Glutamatergic neuron (in vitro differentiated cells): ENCODE results near the gene SRSF7. TPM values are rescaled to one million over a fixed set of nuclear protein-coding genes. Genes with fewer than 3 reads are reported as not detected.
"Not testable (repeated sequence)": the region's sequence is repeated elsewhere in the genome, so short reads cannot be mapped to it uniquely, and the experiment has no call there.

Experiments
- DNase-seq: peaks from one replicate; pipeline ENCODE4 v3.0.0; 2022
- H3K27ac Mint-ChIP-seq: one replicate; pipeline ENCODE4 v1.8.0; 2020; ENCODE audit warnings: mild to moderate bottlenecking, mixed read lengths, inconsistent platforms; ENCODE audit not compliant: unreplicated experiment
- H3K27me3 Mint-ChIP-seq: one replicate; pipeline ENCODE4 v1.8.0; 2020; ENCODE audit warnings: mild to moderate bottlenecking, moderate library complexity, mixed read lengths, inconsistent platforms; ENCODE audit not compliant: unreplicated experiment
- H3K36me3 Mint-ChIP-seq: one replicate; pipeline ENCODE4 v1.8.0; 2020; ENCODE audit warnings: mild to moderate bottlenecking, mixed read lengths, inconsistent platforms; ENCODE audit not compliant: unreplicated experiment
- H3K4me1 Mint-ChIP-seq: one replicate; pipeline ENCODE4 v1.8.0; 2020; ENCODE audit warnings: mild to moderate bottlenecking, low read depth, mixed read lengths, inconsistent platforms; ENCODE audit not compliant: unreplicated experiment
- H3K4me3 Mint-ChIP-seq: one replicate; pipeline ENCODE4 v1.8.0; 2020; ENCODE audit warnings: mild to moderate bottlenecking, mixed read lengths, inconsistent platforms; ENCODE audit not compliant: unreplicated experiment
- H3K9me3 Mint-ChIP-seq: one replicate; pipeline ENCODE4 v1.8.0; 2020; ENCODE audit warnings: mild to moderate bottlenecking, moderate library complexity, mixed read lengths, inconsistent platforms; ENCODE audit not compliant: unreplicated experiment
- total RNA-seq: library from RNA; stranded (reverse); fragmentation: NEBNext Ultra II Directional; extraction: Animal tissue kit (Norgen Biotek cat#: 25700); gene quantifications from one replicate; pipeline ENCODE4 v1.2.1, GENCODE V29; 2021; ENCODE audit not compliant: unreplicated experiment
- TF ChIP-seq, protein P1 (sequence below): fragments of 200-600 bp; sonication (generic); IDR thresholded peaks from one replicate; pipeline ENCODE4 v1.5.0; 2021; ENCODE audit not compliant: partially characterized antibody, unreplicated experiment

Gene SRSF7
- total RNA-seq, 1 donor from 2014 or later: 155 TPM

DNA sequence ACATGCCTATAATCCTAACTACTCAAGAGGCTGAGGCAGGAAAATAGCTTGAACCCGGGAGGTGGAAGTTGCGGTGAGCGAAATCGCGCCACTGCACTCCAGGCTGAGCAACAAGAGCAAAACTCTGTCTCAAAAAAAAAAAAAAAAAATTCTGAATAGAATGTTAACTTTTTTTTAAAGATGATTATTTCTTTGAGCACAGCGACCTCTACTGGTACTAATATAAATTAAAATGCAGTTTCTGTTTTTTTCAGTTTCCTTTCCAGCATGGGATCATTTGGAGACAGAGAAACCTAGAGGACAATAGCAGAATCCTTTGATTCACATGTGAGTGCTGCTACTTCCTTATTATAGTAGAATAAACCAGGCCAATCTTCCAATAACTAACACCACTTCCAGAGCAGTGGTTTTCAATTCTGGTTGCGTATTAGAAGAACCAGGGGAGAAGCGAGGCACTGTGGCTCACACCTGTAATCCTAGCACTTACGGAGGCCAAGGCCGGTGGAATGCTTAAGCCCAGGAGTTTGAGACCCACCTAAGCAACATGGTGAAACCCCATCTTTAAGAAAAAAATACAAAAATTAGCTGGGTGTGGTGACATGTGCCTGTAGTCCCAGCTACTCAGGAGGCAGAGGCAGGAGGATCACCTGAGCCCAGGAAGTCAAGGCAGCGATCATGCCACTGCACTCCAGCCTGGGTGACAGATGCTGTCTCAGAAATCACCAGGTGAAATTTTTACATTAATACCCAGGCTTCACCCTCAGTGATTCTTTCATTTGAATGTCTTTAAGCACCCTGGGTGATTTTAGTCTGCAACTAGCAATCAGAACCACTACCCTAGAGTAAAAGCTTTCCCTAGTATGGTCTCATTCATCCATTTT lies 10.1 kb downstream of the SRSF7 start:
- TF ChIP-seq, protein P1, sequence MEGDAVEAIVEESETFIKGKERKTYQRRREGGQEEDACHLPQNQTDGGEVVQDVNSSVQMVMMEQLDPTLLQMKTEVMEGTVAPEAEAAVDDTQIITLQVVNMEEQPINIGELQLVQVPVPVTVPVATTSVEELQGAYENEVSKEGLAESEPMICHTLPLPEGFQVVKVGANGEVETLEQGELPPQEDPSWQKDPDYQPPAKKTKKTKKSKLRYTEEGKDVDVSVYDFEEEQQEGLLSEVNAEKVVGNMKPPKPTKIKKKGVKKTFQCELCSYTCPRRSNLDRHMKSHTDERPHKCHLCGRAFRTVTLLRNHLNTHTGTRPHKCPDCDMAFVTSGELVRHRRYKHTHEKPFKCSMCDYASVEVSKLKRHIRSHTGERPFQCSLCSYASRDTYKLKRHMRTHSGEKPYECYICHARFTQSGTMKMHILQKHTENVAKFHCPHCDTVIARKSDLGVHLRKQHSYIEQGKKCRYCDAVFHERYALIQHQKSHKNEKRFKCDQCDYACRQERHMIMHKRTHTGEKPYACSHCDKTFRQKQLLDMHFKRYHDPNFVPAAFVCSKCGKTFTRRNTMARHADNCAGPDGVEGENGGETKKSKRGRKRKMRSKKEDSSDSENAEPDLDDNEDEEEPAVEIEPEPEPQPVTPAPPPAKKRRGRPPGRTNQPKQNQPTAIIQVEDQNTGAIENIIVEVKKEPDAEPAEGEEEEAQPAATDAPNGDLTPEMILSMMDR: peak; percentile 89
- Mint-ChIP-seq H3K9me3 (peaks cover 2% of the 10 kb centered on the region), H3K27ac (no peak overlapping the region), H3K36me3 (no peaks in the 10 kb centered on the region), H3K4me3 (no peak overlapping the region), H3K27me3 (peaks cover 1% of the 10 kb centered on the region), H3K4me1 (no peaks in the 10 kb centered on the region)
- DNase-seq: no peak

- H3K9me3 Mint-ChIP-seq: peaks cover 2% of the 10 kb centered on the region
- no peaks in the 10 kb centered on the region for H3K36me3 Mint-ChIP-seq
- TF ChIP-seq, protein P1: no peak
These were observed 11.6 kb downstream of the SRSF7 start for GRCh38 chr2:38739524-38739923.

GRCh38 chr2:38737925-38738324 lies 13.2 kb downstream of the SRSF7 start:
- Mint-ChIP-seq H3K27ac (no peak overlapping the region), H3K36me3 (no peaks in the 10 kb centered on the region), H3K4me3 (no peak overlapping the region), H3K9me3 (no peaks in the 10 kb centered on the region), H3K27me3 (peaks cover 3% of the 10 kb centered on the region), H3K4me1 (peaks cover 13% of the 10 kb centered on the region)
- DNase-seq: no peak
- TF ChIP-seq, protein P1: no peak

More at GRCh38 chr2:38739524-38739923, 11.6 kb downstream of the SRSF7 start:
- Mint-ChIP-seq H3K27me3 (peaks cover 1% of the 10 kb centered on the region), H3K4me1 (peaks cover 5% of the 10 kb centered on the region), H3K4me3 (no peak overlapping the region), H3K27ac (no peak overlapping the region)
- DNase-seq: no peak

- H3K9me3 Mint-ChIP-seq, H3K36me3 Mint-ChIP-seq, DNase-seq, H3K27me3 Mint-ChIP-seq, H3K4me3 Mint-ChIP-seq, H3K27ac Mint-ChIP-seq: not testable (repeated sequence)
- peaks cover 13% of the 10 kb centered on the region for H3K4me1 Mint-ChIP-seq
These were observed 14.0 kb downstream of the SRSF7 start for GRCh38 chr2:38737000-38737698.

GRCh38 chr2:38735999-38736320 lies 15.2 kb downstream of the SRSF7 start:
- Mint-ChIP-seq H3K4me1 (peaks cover 13% of the 10 kb centered on the region), H3K36me3 (no peaks in the 10 kb centered on the region), H3K27ac (no peak overlapping the region), H3K9me3 (no peaks in the 10 kb centered on the region), H3K4me3 (no peak overlapping the region), H3K27me3 (peaks cover 3% of the 10 kb centered on the region)
- no peak for DNase-seq
- TF ChIP-seq, protein P1: no peak
